Myocyte (in vitro differentiated cells): Measurements from ENCODE around the gene PDCD7. TPM values are rescaled to one million over a fixed set of nuclear protein-coding genes. Genes with fewer than 3 reads are reported as not detected.
"Not testable (repeated sequence)": the region's sequence is repeated elsewhere in the genome, so short reads cannot be mapped to it uniquely, and the experiment has no call there.

ENCODE experiments used
- DNase-seq: peaks from one replicate; pipeline ENCODE4 v3.0.0-alpha.2; 2012; ENCODE audit warnings: low read depth
- total RNA-seq: library from RNA; depleted of rRNA; stranded (reverse); fragments of >200 nt; gene quantifications from 2 replicates; pipeline ENCODE4 v1.2.3, GENCODE V29; 2014

Gene PDCD7
- total RNA-seq, 1 donor from 2014 or later, result 20.2 TPM

GRCh38 chr15:65132878-65133547 lies 595 bp downstream of the PDCD7 start:
- DNase-seq, result peak; percentile 52

DNA sequence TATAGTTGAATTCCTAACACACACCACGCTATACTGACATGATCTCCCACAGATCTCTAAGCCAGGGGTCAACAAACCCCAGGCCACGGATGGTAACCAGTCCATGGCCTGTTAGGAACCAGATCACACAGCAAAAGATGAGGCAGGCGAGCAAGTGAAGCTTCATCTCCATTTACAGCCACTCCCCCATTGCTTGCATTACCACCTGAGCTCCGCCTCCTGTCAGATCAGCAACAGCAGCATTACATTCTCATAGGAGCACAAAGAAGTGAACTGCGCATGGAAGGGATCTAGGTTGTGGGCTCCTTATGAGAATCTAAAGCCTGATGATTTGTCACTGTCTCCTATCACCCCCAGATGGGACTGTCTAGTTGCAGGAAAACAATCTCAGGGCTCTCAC lies 2.7 kb downstream of the PDCD7 start:
- DNase-seq, result no peak

- DNase-seq, result peak; percentile 40
Observed at GRCh38 chr15:65115542-65115941, 18.1 kb downstream of the PDCD7 start.

DNA sequence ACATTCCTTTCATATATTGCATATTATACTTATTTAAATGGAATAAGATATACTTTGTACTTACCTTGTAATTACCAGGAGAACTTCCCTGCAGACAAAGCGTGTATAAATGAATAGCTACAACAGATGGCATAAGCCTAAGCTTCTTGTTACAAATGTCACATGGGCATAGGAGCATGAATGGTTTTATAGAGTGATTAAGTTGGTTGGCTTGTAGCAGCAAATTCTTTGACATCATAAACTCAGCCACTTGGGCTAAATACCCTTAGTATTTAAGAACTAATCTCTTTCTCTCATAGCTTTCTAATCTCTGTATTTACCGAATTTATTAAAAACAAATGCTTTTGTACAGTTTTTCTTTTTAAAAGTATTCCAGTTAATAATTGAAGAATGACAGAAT lies 18.5 kb downstream of the PDCD7 start, which contains the start of gene UBAP1L:
UBAP1L (minus strand) TSS at position 115 of the 400 bp plus-strand sequence. CDS start 8,985 bp downstream, outside the sequence.
- peak; percentile 51 for DNase-seq

GRCh38 chr15:65110676-65111292 lies 22.8 kb downstream of the PDCD7 start:
- DNase-seq, result no peak

DNA sequence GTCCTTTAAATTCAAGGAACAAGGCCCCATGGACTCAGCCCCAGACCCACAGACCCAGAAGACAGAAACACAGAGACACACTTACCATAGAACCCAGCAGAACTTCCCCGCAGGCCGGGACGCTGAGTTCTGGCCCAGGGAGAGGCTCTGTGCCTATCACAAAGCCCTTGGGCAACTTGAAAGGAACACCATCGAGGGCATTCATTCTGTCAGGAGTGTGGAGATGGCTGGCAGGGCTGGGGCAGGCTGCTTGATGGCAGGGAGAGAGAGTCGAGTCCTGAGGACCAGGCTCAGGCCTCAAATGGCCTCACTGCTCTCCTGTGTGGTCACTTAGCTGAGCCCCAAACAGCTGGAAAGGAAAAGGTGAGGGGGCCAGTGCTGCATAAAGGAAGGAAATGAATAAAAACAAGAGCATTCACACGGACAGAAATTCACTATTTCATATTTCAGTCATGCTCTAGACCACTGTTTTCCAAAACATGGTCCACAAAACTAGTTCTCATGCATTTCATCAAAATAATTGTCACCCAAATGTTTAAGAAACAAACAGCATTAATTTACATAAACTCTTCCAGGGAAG lies 27.5 kb downstream of the PDCD7 start:
- no peak for DNase-seq

- DNase-seq, result no peak
Observed at GRCh38 chr15:65105038-65105437, 28.6 kb downstream of the PDCD7 start.

DNA sequence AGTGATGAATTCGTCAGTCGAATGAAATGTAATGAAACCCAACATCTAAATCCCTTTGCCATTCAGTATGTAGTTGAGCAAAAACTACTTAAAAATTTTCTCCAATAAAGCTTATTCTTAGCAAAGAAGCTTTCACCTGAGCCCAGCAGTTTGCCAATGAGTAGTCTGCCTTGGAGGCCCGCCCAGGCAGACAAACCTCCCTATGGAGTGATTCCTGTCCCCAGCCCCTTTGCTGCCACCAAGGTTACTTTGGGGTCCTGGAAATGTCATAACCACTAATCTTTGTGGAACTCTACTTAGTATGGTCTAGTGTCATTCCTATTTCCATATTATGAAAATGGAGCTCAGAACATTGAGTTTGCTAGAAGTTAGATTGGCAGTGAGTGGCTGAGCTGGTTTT lies 30.7 kb downstream of the PDCD7 start:
- no peak for DNase-seq

GRCh38 chr15:65101891-65102708 lies 31.5 kb downstream of the PDCD7 start:
- no peak for DNase-seq

DNA sequence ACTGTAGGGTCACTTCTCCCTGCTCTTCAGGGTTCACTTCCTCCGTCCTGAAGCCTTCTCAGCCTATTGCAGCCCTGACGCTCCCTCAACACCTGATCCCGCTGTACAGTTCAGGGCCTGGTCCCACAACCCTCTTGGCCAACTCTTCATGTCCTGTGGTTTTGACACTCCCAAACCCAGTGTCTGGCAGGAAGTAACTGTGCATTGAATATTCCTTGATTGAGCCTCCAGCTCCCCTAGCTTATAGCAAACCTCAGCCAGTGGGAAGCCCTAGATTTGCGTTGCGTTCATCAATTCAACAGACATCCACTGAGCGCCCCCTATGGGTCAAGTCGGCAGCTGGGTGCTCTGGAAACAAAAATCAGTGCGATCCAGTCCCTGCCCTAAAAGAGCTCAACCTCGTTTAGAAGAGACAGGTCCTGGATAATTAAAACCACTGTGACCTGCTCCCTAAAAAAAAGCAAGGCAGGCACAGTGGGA lies 32.2 kb downstream of the PDCD7 start:
- DNase-seq, result peak; percentile 33

GRCh38 chr15:65100442-65100841 lies 33.2 kb downstream of the PDCD7 start:
- no peak for DNase-seq

GRCh38 chr15:65099801-65100200 lies 33.8 kb downstream of the PDCD7 start:
- DNase-seq, result not testable (repeated sequence)

DNA sequence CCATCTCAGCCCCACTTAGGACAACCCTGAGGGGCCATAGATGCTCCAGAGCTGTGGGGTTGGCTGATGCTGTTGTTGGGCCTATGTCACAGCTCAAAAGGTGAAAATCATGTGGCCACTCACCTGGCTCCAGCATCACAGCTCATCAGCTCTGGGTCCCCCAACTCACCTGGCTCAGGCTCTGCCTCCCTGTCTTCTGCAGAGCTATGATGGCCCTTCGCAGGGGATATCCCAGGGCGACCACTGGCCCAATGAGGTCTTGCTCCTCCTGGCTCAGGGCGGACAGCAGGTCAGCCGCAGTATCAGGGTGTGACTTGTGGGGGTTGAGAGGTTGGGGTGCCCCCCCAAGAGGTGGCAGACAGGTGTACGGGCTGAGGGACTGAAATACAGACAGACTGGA lies 34.3 kb downstream of the PDCD7 start:
- no peak for DNase-seq

DNA sequence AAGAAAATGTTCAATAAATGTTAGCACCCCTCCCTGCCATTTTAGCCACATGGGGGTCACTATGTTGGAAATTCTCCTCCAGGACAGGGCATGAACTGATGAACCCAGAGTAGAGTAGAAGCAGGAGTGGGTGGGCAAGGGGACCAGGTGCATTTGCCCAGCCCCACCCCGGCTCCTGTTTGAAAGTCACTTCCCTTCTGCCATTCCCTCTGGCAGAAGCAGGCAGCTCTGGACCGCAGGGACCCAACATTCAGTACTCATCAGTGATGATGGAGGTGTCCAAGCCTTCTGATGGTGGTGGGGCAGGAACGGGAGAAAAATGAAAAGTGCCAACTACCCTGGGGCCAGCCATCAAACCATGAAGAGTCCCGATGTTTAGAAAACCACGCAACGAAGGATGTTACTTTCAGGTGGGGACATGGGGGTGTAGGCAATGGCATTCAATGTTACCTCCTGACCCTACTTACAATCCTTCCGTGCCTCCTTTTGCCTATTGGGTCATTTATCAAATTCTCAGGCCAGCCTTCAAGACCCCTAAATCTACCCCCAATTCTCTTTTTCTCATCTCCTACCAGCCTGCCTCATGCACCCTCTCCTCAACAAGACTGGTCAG lies 35.9 kb downstream of the PDCD7 start:
- DNase-seq, result no peak

- DNase-seq, result peak; percentile 7
Observed at GRCh38 chr15:65096481-65097385, 36.9 kb downstream of the PDCD7 start.

DNA sequence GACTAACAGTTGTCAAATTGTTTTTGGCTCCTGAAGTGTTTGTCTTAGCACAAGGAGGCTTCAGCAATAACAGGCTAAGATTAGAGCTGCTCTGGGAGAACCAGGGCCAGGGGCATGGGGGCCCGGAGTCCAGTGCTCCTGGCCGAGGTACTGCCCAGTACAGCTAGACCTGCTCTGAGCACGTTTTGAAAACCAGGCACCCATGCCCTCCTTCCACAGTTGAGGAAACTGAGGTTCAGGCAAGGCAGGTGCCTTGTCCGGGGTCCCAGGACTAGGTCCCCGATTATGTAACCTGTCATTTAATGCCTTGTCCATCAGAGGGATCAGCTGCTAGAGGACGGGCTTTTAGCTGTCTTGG lies 37.9 kb downstream of the PDCD7 start:
- DNase-seq, result no peak

DNA sequence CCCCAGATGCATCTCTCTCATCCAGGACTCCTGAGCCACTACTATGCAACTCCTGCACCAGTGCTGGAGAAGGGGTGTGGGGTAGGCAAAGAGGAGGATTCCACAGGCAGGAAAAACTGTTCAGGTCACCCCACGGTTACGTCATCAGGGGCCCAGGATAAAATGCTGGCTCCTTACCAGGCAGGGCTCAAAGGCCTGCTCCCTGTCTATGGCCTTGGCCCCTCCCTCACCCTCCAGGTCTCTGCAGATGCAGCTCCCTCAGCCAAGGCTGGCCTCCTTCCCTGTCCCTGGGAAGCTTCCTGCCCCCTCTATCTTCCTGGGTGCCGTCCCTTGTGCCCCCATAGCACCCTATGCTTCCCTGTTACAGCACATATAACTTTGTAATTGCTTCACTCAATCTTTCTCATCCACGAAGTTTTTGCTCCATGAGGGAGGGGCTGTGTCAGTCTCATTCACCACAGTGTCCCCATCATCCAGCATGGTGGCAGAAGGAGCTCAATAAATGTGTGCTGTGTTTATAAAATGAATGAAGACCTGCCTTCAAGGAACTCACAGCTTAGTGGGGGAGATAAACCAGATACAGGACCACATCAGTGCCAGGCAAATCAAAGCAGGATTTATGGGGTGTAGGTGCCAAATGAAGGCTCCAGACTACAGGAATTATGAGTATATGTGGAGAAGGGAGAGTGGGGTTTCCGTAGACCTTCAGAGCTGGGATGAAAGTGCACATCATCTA lies 38.4 kb downstream of the PDCD7 start:
- no peak for DNase-seq

GRCh38 chr15:65094294-65094995 lies 39.2 kb downstream of the PDCD7 start:
- no peak for DNase-seq

- DNase-seq, result not testable (repeated sequence)
Observed at GRCh38 chr15:65093793-65094170, 39.8 kb downstream of the PDCD7 start.
